ENCODE data around the gene GOLGA8T.
"Not testable (repeated sequence)": the region's sequence is repeated elsewhere in the genome, so short reads cannot be mapped to it uniquely, and the experiment has no call there.

Gene GOLGA8T

DNA sequence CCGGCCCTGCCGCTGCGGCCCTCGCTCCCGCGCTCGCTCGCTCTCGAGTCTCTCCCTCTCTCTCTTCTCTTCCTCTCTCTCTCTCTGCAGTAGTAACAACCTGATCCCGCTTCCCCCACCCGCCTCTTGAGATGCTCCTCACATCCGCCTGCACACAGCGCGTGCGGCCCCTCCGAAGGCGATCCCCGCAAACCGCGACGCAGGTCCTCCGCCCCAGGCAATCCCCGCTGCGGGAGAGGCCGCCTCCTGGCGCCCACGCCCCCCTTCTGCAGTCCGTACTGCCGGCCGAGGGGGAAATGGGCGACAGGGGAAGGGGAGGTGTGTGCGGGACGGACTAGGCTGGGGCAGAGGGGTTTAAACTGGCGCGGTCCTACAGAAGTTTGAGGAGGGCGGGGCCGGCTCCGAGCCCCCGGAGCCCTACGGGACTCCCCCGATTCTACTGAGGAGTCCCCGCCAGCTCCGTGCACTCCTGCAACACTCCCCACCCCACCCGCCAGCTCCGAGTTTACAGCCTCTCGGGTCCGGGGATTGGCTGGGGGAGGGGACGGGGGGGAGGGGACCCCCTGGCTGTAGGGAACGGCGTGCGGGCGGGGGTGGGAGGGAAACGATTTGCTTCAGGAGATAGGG, 57.4 kb downstream of the GOLGA8T start:
- not testable (repeated sequence) for DNase-seq

DNA sequence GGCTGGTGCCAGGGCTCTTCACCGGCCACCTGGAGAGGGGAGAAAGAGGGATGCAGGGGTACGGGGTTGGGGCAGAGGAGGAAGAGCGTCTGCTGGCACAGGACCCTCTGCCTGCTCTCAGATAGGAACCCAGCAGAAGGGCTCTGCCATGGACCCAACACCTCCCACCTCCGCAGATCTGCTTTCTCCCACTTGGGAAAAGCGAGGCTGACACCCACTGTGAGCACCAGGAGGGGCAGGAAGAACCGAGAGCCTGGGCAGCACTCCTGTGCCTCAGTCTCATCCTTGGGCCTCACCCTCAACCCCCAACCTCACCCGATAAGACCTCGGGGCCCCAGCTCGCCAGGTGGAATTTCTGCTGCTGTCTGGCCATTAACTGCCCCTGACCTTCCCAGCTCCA, 58.0 kb downstream of the GOLGA8T start:
- not testable (repeated sequence) for DNase-seq

Data from NCI-H1092 treated with DMSO at 0.1 percent for 48 hours (cell line).